BJ (cell line): ENCODE results near the gene PIRT. TPM values are rescaled to one million over a fixed set of nuclear protein-coding genes. Genes with fewer than 3 reads are reported as not detected.

Experiments
- CTCF ChIA-PET: fragments of 350-600 bp; formaldehyde crosslinking; extraction: SDS; loops from one replicate; lab custom pipeline; 2021; ENCODE audit warnings: antibody characterized with exemption, inconsistent platforms; lab: Yijun Ruan, JAX
- POLR2A ChIA-PET: fragments of 300-600 bp; sonication (Branson Sonifier 250); formaldehyde crosslinking; extraction: SDS; loops from one replicate; lab custom pipeline; 2021; ENCODE audit warnings: antibody characterized with exemption; lab: Charles Lee
- DNase-seq: peaks from one replicate; pipeline ENCODE4 v3.0.0-alpha.2; 2011; ENCODE audit warnings: low read depth
- H3K27me3 ChIP-seq: 2 replicates; pipeline ENCODE4 v1.6.0; 2011; ENCODE audit warnings: low read length; ENCODE audit not compliant: control insufficient read depth, insufficient read depth
- H3K36me3 ChIP-seq: 2 replicates; pipeline ENCODE4 v1.5.1; 2011; ENCODE audit warnings: low read length; ENCODE audit not compliant: control insufficient read depth, insufficient read depth
- H3K4me3 ChIP-seq: 2 replicates; pipeline ENCODE4 v1.5.1; 2011; ENCODE audit warnings: low read depth, mild to moderate bottlenecking, control low read depth, low read length
- polyA plus RNA-seq: library from polyadenylated mRNA; depleted of rRNA; stranded (reverse); fragments of >200 nt; gene quantifications from 2 replicates; pipeline ENCODE4 v1.2.3, GENCODE V29; 2011
- TF ChIP-seq, protein P1 (sequence below): IDR thresholded peaks from 2 replicates; pipeline ENCODE4 v1.5.1; 2011; ENCODE audit warnings: low read depth, mild to moderate bottlenecking, control low read depth, inconsistent platforms, low read length, moderate library complexity; ENCODE audit not compliant: insufficient read depth

The PIRT gene
- polyA plus RNA-seq, 1 experiment = not detected

DNA sequence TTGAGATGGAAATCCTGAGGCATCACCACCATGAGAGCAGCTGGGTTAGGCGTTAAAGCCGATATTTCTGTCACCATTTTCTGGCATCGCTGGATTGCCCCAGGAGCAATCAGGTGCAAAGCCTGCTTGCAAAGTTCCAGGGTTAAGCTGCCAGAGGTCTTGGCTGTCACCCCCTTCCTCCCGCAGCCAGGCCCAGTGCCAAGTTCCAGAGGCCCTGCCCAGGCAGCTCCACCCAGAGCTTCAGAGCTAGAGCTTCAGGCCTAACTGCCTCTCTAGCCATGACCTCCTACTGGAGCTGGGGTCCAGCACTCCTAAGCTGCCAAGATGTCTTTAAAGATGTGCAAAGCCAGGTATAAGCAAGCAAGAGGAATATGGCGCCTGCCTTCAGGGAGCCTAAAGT is 25.2 kb downstream of the PIRT start:
- Histone ChIP-seq H3K4me3 (no peak overlapping the region), H3K27me3 (no peaks in the 10 kb centered on the region), H3K36me3 (no peaks in the 10 kb centered on the region)
- TF ChIP-seq, protein P1, sequence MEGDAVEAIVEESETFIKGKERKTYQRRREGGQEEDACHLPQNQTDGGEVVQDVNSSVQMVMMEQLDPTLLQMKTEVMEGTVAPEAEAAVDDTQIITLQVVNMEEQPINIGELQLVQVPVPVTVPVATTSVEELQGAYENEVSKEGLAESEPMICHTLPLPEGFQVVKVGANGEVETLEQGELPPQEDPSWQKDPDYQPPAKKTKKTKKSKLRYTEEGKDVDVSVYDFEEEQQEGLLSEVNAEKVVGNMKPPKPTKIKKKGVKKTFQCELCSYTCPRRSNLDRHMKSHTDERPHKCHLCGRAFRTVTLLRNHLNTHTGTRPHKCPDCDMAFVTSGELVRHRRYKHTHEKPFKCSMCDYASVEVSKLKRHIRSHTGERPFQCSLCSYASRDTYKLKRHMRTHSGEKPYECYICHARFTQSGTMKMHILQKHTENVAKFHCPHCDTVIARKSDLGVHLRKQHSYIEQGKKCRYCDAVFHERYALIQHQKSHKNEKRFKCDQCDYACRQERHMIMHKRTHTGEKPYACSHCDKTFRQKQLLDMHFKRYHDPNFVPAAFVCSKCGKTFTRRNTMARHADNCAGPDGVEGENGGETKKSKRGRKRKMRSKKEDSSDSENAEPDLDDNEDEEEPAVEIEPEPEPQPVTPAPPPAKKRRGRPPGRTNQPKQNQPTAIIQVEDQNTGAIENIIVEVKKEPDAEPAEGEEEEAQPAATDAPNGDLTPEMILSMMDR = no peak
- ChIA-PET POLR2A (no interaction called here), CTCF (interaction anchor here (0.7 to 0.8 kb wide), 2 partner anchors 30 to 158 kb away, joined by 3 read pairs; no protein-coding TSS in a partner anchor)
- DNase-seq = no peak

DNA sequence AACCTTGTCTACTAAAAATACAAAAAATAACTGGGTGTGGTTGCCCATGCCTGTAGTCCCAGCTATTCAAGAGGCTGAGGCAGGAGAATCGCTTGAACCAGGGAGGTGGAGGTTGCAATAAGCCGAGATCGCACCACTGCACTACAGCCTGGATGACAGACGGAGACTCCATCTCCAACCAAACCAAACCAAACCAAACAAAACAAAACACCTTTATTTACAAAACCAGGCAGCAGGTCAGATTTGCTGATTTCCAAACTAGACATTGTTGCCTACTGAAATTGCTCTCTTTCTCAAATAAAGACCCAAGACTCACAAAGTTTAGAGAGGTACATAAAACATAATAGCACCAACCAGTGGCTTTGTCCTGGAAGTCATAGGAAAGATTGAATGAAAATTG is 28.3 kb downstream of the PIRT start:
- POLR2A ChIA-PET = no interaction called here
- TF ChIP-seq, protein P1 = no peak
- no peak for DNase-seq
- H3K36me3 ChIP-seq = no peaks in the 10 kb centered on the region
- H3K27me3 ChIP-seq = no peaks in the 10 kb centered on the region
- CTCF ChIA-PET = no interaction called here
- no peak overlapping the region for H3K4me3 ChIP-seq

DNA sequence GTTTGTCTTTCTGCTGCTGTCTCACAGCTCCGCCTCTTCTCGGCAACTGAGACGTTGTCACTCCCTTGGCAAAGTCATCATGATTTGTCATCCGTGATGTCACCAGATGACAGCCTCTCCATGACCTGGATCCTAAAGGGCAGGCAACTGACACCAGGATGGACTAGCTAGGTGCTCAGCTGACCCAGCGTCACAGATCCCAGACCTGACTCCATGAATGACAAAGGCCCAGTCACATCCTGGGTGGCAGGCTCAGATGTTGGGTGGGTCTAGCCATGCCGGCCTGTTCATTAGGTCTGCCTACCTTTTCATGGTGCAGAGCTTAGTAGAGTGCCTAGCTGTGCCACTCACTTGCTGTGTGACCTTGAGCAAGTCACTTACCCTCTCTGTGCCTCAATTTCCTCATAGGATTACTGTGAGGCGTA is 30.2 kb downstream of the PIRT start:
- POLR2A ChIA-PET = no interaction called here
- CTCF ChIA-PET = no interaction called here

DNA sequence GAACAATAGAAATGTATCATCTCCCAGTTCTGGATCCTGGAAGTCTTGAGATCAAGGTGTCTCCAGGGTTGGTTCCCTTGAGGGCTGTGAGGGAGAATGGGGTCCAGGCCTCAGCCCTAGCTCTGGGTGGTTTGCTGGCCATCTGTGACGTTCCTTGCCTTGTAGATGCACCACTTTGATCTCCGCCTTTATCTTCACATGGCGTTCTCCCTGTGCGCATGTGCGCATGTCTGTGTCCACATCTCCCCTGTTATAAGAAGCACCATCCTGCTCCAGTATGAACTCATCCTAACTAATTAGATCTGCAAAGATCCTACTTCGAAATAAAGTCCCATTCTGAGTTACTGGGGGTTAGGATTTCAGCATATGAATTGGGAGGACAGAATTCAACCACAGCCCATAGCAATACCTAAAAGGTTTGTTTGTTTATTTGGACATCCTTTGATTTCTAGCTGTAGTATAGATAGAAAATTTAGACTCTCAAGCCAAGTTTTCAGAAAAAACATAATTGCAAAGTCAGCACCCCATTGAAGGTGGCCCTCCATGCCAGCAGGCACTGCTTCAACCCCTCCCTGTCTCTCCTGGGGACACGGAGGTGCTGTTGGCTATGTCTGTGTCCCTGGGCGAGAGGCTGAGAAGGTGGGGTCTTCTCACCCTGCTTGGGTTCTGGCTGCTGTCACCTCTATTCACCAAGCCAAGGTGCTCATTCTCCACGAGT is 31.2 kb downstream of the PIRT start:
- H3K27me3 ChIP-seq = no peaks in the 10 kb centered on the region
- no peak for DNase-seq
- TF ChIP-seq, protein P1 = no peak
- H3K4me3 ChIP-seq = no peak overlapping the region
- no peaks in the 10 kb centered on the region for H3K36me3 ChIP-seq
- POLR2A ChIA-PET = no interaction called here
- CTCF ChIA-PET = no interaction called here

More for the DNA sequence above, 30.2 kb downstream of the PIRT start:
- TF ChIP-seq, protein P1 = no peak
- no peak overlapping the region for H3K4me3 ChIP-seq
- no peaks in the 10 kb centered on the region for H3K27me3 ChIP-seq
- DNase-seq = no peak
- no peaks in the 10 kb centered on the region for H3K36me3 ChIP-seq

DNA sequence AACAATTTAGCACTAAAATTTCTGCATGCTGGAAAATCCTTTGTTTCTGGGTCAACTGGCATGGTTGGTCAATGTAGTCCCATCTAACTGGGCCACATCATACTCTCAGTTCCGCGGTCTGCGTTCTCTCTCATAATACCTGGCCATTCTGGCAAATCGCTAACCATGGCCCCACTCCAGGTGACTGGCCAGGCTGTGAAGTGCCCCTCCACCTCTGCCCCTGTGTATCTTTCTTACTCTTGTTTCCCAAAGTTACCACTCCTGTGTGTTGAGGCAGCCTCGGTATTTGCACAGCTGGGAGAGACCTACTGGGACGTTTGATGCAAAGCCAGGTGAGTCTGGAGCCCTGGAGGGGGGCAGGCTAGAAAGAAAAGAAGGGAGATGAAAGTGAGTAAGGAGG is 32.0 kb downstream of the PIRT start:
- CTCF ChIA-PET = no interaction called here
- POLR2A ChIA-PET = no interaction called here
- Histone ChIP-seq H3K4me3 (no peak overlapping the region), H3K27me3 (no peaks in the 10 kb centered on the region), H3K36me3 (no peaks in the 10 kb centered on the region)
- TF ChIP-seq, protein P1 = no peak
- no peak for DNase-seq
